Measurements from ENCODE around the gene PRKAB1.

GRCh38 chr12:119683816-119684215, 15.9 kb downstream of the PRKAB1 start:
- TF ChIP-seq CTCF (IDR thresholded peaks at IDR 0.05): no peak
- no peak for TF ChIP-seq POLR2A (IDR thresholded peaks at IDR 0.05)

Data from adrenal gland (tissue), 5 donors.